Measurements from ENCODE around the gene BCL11B. TPM values are rescaled to one million over a fixed set of nuclear protein-coding genes. Genes with fewer than 3 reads are reported as not detected.

BCL11B gene
- total and polyA plus RNA-seq, 5 experiments from 2014 or later, result 8.2 to 209 (median 12.1) TPM

- H3K36me3 Mint-ChIP-seq, result peaks cover 0 to 72% (median 37%) of the 10 kb centered on the region in 3 donors
- no peak for ATAC-seq
- peak overlapping the region; percentile 77 to 96 (median 91) for H3K4me3 Mint-ChIP-seq
- H3K4me1 Mint-ChIP-seq, result peaks cover 59 to 93% (median 83%) of the 10 kb centered on the region in 4 donors
- H3K9me3 Mint-ChIP-seq, result peaks cover 0 to 2% (median 0%) of the 10 kb centered on the region in 9 donors
- H3K27ac Mint-ChIP-seq, result peak overlapping the region; percentile 97 to 100 (median 98)
- no peak for DNase-seq
- H3K27me3 Mint-ChIP-seq, result no peaks in the 10 kb centered on the region
- POLR2A ChIA-PET, result interaction anchor here (0.6 to 76.3 kb wide), 7 partner anchors 16 to 1515 kb away, joined by 3 to 2798 read pairs (median 4); partner anchors contain the start of gene BCL11B
Measured at GRCh38 chr14:99242238-99242637, 29.8 kb downstream of the BCL11B start.

GRCh38 chr14:99241325-99242010 lies 30.5 kb downstream of the BCL11B start:
- ATAC-seq (peak; percentile 38 to 48), DNase-seq (peak in 7 of 10 donors; percentile 53 to 79 (median 72))
- POLR2A ChIA-PET, result interaction anchor here (0.6 to 76.3 kb wide), 7 partner anchors 15 to 1515 kb away, joined by 3 to 2798 read pairs (median 4); partner anchors contain the start of gene BCL11B
- peak overlapping the region; percentile 77 to 96 (median 91) for H3K4me3 Mint-ChIP-seq
- peaks cover 0 to under 1% (median 0%) of the 10 kb centered on the region in 5 donors for H3K27me3 Mint-ChIP-seq
- H3K36me3 Mint-ChIP-seq, result peaks cover 0 to 70% (median 33%) of the 10 kb centered on the region in 3 donors
- H3K27ac Mint-ChIP-seq, result peak overlapping the region; percentile 97 to 100 (median 98)
- H3K4me1 Mint-ChIP-seq, result peaks cover 56 to 93% (median 82%) of the 10 kb centered on the region in 4 donors
- peaks cover 0 to 2% (median 0%) of the 10 kb centered on the region in 9 donors for H3K9me3 Mint-ChIP-seq

GRCh38 chr14:99240627-99241324 lies 31.2 kb downstream of the BCL11B start:
- DNase-seq (peak in 1 of 10 donors; percentile 53), ATAC-seq (peak; percentile 7 to 8)
- H3K27ac Mint-ChIP-seq, result peak overlapping the region; percentile 97 to 100 (median 98)
- POLR2A ChIA-PET, result interaction anchor here (0.8 to 76.3 kb wide), 6 partner anchors 14 to 1103 kb away, joined by 3 to 2798 read pairs (median 660); partner anchors contain the start of gene BCL11B
- peak overlapping the region; percentile 77 to 96 (median 91) for H3K4me3 Mint-ChIP-seq
- H3K9me3 Mint-ChIP-seq, result peaks cover 0 to 2% (median 0%) of the 10 kb centered on the region in 9 donors
- peaks cover 0 to 71% (median 33%) of the 10 kb centered on the region in 3 donors for H3K36me3 Mint-ChIP-seq
- peaks cover 60 to 98% (median 89%) of the 10 kb centered on the region in 4 donors for H3K4me1 Mint-ChIP-seq
- peaks cover 0 to 1% (median 0%) of the 10 kb centered on the region in 5 donors for H3K27me3 Mint-ChIP-seq

GRCh38 chr14:99239661-99240092 lies 32.3 kb downstream of the BCL11B start:
- no peak for DNase-seq
- Mint-ChIP-seq H3K4me1 (peaks cover 68 to 100% (median 95%) of the 10 kb centered on the region in 4 donors), H3K9me3 (no peaks in the 10 kb centered on the region), H3K27ac (peak overlapping the region; percentile 97 to 100 (median 98)), H3K36me3 (peaks cover 0 to 75% (median 33%) of the 10 kb centered on the region in 3 donors), H3K27me3 (peaks cover 0 to 1% (median 0%) of the 10 kb centered on the region in 5 donors), H3K4me3 (peak overlapping the region; percentile 77 to 96 (median 90))
- POLR2A ChIA-PET, result interaction anchor here (38.7 to 76.3 kb wide), 3 partner anchors 13 to 29 kb away, joined by 1316 to 2798 read pairs (median 2798); partner anchors contain the start of gene BCL11B
- ATAC-seq, result no peak

- Mint-ChIP-seq H3K4me1 (peaks cover 64 to 100% (median 95%) of the 10 kb centered on the region in 4 donors), H3K27ac (peak overlapping the region; percentile 97 to 100 (median 98)), H3K27me3 (peaks cover 0 to 1% (median 0%) of the 10 kb centered on the region in 5 donors), H3K36me3 (peaks cover 0 to 69% (median 26%) of the 10 kb centered on the region in 3 donors), H3K4me3 (peak overlapping the region; percentile 73 to 96 (median 90)), H3K9me3 (no peaks in the 10 kb centered on the region)
- POLR2A ChIA-PET, result interaction anchor here (0.7 to 76.3 kb wide), 5 partner anchors 12 to 1101 kb away, joined by 3 to 2798 read pairs (median 1316); partner anchors contain the start of gene BCL11B
- ATAC-seq, result no peak
- no peak for DNase-seq
Measured at GRCh38 chr14:99238216-99238615, 33.8 kb downstream of the BCL11B start.

GRCh38 chr14:99237288-99237687 lies 34.7 kb downstream of the BCL11B start:
- no peak for DNase-seq
- Mint-ChIP-seq H3K4me1 (peaks cover 64 to 100% (median 96%) of the 10 kb centered on the region in 4 donors), H3K27me3 (peaks cover 0 to 1% (median 0%) of the 10 kb centered on the region in 5 donors), H3K9me3 (no peaks in the 10 kb centered on the region), H3K4me3 (peak overlapping the region; percentile 73 to 96 (median 90)), H3K36me3 (peaks cover 0 to 68% (median 26%) of the 10 kb centered on the region in 3 donors), H3K27ac (peak overlapping the region; percentile 97 to 100 (median 98))
- POLR2A ChIA-PET, result interaction anchor here (0.6 to 76.3 kb wide), 8 partner anchors 11 to 1100 kb away, joined by 3 to 2798 read pairs (median 11); partner anchors contain the start of gene BCL11B
- peak; percentile 4 to 10 for ATAC-seq

GRCh38 chr14:99236386-99237138 lies 35.4 kb downstream of the BCL11B start:
- ATAC-seq, result no peak
- no peak for DNase-seq
- peaks cover 61 to 98% (median 95%) of the 10 kb centered on the region in 4 donors for H3K4me1 Mint-ChIP-seq
- peaks cover 0 to 63% (median 22%) of the 10 kb centered on the region in 3 donors for H3K36me3 Mint-ChIP-seq
- no peaks in the 10 kb centered on the region for H3K9me3 Mint-ChIP-seq
- peak overlapping the region; percentile 97 to 100 (median 98) for H3K27ac Mint-ChIP-seq
- H3K27me3 Mint-ChIP-seq, result peaks cover 0 to 1% (median 0%) of the 10 kb centered on the region in 5 donors
- POLR2A ChIA-PET, result interaction anchor here (1.4 to 76.3 kb wide), 7 partner anchors 10 to 1100 kb away, joined by 3 to 2798 read pairs (median 17); partner anchors contain the start of gene BCL11B
- H3K4me3 Mint-ChIP-seq, result peak overlapping the region; percentile 73 to 96 (median 90)

- peak overlapping the region; percentile 97 to 100 (median 98) for H3K27ac Mint-ChIP-seq
- peak in 1 of 2 donors; percentile 5 for ATAC-seq
- peaks cover 0 to 58% (median 20%) of the 10 kb centered on the region in 3 donors for H3K36me3 Mint-ChIP-seq
- H3K27me3 Mint-ChIP-seq, result peaks cover 0 to 1% (median 0%) of the 10 kb centered on the region in 5 donors
- peak in 1 of 10 donors; percentile 48 for DNase-seq
- no peaks in the 10 kb centered on the region for H3K9me3 Mint-ChIP-seq
- peak overlapping the region; percentile 73 to 96 (median 90) for H3K4me3 Mint-ChIP-seq
- H3K4me1 Mint-ChIP-seq, result peaks cover 60 to 96% (median 94%) of the 10 kb centered on the region in 4 donors
- POLR2A ChIA-PET, result interaction anchor here (0.7 to 76.3 kb wide), 8 partner anchors 9 to 1099 kb away, joined by 3 to 2798 read pairs (median 12); partner anchors contain the start of gene BCL11B
Measured at GRCh38 chr14:99235582-99236320, 36.2 kb downstream of the BCL11B start.

GRCh38 chr14:99234961-99235571 lies 36.9 kb downstream of the BCL11B start:
- ATAC-seq (peak; percentile 16 to 35), DNase-seq (peak in 5 of 10 donors; percentile 49 to 84 (median 76))
- POLR2A ChIA-PET, result interaction anchor here (0.6 to 76.3 kb wide), 8 partner anchors 9 to 1253 kb away, joined by 3 to 2798 read pairs (median 12); partner anchors contain the start of gene BCL11B
- H3K36me3 Mint-ChIP-seq, result peaks cover 0 to 58% (median 19%) of the 10 kb centered on the region in 3 donors
- peaks cover 0 to 1% (median 0%) of the 10 kb centered on the region in 5 donors for H3K27me3 Mint-ChIP-seq
- peak overlapping the region; percentile 97 to 100 (median 98) for H3K27ac Mint-ChIP-seq
- H3K9me3 Mint-ChIP-seq, result no peaks in the 10 kb centered on the region
- peaks cover 61 to 96% (median 95%) of the 10 kb centered on the region in 4 donors for H3K4me1 Mint-ChIP-seq
- H3K4me3 Mint-ChIP-seq, result peak overlapping the region; percentile 73 to 96 (median 90)

GRCh38 chr14:99234355-99234754 lies 37.6 kb downstream of the BCL11B start:
- no peak for DNase-seq
- Mint-ChIP-seq H3K4me3 (peak overlapping the region; percentile 73 to 96 (median 90)), H3K27me3 (peaks cover 0 to 1% (median 0%) of the 10 kb centered on the region in 5 donors), H3K36me3 (peaks cover 0 to 58% (median 16%) of the 10 kb centered on the region in 3 donors), H3K9me3 (no peaks in the 10 kb centered on the region), H3K27ac (peak overlapping the region; percentile 97 to 100 (median 98)), H3K4me1 (peaks cover 59 to 97% (median 95%) of the 10 kb centered on the region in 4 donors)
- POLR2A ChIA-PET, result interaction anchor here (38.7 to 76.3 kb wide), 3 partner anchors 8 to 34 kb away, joined by 1316 to 2798 read pairs (median 2798); partner anchors contain the start of gene BCL11B
- ATAC-seq, result no peak
